ENCODE data around the gene ORAI3.

Gene ORAI3

GRCh38 chr16:30998852-30999761, 50.2 kb downstream of the ORAI3 start:
- peak; percentile 60 for DNase-seq (ENCODE audit: low read depth)
- H3K4me3 ChIP-seq (ENCODE audit: low read length), result no peak overlapping the region
- TF ChIP-seq, protein P1, sequence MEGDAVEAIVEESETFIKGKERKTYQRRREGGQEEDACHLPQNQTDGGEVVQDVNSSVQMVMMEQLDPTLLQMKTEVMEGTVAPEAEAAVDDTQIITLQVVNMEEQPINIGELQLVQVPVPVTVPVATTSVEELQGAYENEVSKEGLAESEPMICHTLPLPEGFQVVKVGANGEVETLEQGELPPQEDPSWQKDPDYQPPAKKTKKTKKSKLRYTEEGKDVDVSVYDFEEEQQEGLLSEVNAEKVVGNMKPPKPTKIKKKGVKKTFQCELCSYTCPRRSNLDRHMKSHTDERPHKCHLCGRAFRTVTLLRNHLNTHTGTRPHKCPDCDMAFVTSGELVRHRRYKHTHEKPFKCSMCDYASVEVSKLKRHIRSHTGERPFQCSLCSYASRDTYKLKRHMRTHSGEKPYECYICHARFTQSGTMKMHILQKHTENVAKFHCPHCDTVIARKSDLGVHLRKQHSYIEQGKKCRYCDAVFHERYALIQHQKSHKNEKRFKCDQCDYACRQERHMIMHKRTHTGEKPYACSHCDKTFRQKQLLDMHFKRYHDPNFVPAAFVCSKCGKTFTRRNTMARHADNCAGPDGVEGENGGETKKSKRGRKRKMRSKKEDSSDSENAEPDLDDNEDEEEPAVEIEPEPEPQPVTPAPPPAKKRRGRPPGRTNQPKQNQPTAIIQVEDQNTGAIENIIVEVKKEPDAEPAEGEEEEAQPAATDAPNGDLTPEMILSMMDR (conservative IDR thresholded peaks at IDR 0.05; ENCODE audit: low read length), result no peak

DNA sequence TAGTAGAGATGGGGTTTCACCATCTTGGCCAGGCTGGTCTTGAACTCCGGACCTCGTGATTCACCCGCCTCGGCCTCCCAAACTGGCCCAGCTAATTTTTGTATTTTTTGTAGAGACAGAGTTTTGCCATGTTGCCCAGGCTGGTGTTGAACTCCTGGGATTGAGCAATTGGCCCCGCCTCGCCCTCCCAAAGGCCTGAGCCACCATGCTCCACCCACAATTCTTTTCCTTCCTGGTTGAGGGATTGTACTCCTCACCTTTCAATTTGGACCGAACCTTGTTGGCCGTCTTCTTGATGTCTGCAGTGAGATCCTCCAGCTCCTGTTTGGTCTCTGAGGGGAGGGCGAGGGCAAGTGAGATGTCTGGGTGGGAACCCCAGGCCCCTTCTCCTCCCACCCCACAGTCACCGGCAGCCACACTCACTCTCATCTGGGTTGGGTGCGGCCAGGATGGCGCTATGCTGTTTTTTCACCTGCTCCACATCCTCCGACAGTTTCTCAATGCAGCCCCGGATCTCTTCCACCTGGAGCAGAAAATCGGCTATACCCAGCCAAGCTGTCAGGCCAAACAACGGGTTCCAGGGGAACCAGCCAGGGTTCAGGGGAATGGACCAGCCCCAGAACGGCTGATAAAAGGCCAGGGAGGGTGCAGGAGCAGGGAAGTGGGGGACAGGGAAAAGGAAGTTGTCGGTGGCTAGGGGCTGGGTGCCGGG, 52.0 kb downstream of the ORAI3 start:
- no peak overlapping the region for H3K4me3 ChIP-seq (ENCODE audit: low read length)
- DNase-seq (ENCODE audit: low read depth), result no peak
- TF ChIP-seq, protein P1 (conservative IDR thresholded peaks at IDR 0.05; ENCODE audit: low read length), result no peak

DNA sequence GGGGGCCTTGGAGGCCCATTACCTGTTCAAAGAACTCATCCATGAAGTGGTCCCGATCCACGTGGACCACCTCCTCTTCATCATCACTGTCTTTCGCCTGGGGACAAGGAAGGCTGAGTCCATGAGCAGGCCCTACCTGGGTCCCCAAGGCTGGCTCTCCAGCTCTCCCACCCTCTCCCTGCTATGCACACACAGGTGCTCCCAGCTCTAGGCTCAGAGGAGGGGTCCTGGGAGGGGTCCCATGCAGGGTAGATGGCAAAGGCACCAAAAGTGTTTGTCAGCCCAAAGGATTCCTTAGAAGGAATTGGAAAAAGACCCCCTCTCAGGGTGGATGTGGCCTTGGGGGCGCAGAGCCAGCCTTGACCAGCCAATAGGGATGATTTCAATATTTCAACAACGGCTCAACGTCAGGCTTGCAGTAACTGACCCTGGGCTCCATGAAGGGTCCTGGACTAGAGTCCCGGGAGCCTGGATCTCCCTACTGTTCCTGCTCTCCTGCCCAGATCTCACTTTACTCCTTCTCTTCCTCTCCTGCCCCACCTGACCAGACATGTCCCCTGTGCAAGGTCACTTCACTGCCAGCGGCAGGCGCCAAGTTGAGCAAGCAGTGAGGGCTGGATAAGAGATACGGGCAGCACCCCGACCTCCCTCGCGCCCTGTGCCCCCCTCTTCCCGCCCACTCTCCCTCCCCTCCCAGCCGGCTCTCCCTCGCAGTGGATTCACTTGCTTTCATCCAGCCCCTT, 52.8 kb downstream of the ORAI3 start:
- TF ChIP-seq, protein P1 (conservative IDR thresholded peaks at IDR 0.05; ENCODE audit: low read length), result no peak

DNA sequence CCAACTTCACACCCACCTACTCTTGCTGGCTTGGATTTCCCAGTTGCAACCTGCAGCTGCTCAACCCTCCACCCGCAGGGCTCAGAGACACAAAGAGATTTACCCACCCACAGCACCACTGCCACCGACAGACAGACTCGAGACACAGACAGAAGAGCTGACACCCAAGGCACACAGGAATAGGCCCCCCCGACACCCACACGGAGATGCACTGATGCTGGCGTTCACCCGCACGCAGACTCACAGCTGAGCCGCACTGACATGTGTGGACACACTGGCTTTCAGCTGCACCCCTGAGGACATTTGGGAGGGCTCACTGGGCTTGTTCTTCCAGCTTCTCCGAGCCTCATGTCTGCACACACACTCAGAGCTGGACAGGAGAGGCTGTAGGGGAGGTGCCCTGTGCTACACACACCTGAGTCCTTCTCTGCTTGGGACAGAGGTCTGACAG, 53.4 kb downstream of the ORAI3 start:
- TF ChIP-seq, protein P1 (conservative IDR thresholded peaks at IDR 0.05; ENCODE audit: low read length), result no peak
- no peak for DNase-seq (ENCODE audit: low read depth)

More for the DNA sequence above, 52.8 kb downstream of the ORAI3 start:
- H3K4me3 ChIP-seq (ENCODE audit: low read length), result no peak overlapping the region
- no peak for DNase-seq (ENCODE audit: low read depth)

DNA sequence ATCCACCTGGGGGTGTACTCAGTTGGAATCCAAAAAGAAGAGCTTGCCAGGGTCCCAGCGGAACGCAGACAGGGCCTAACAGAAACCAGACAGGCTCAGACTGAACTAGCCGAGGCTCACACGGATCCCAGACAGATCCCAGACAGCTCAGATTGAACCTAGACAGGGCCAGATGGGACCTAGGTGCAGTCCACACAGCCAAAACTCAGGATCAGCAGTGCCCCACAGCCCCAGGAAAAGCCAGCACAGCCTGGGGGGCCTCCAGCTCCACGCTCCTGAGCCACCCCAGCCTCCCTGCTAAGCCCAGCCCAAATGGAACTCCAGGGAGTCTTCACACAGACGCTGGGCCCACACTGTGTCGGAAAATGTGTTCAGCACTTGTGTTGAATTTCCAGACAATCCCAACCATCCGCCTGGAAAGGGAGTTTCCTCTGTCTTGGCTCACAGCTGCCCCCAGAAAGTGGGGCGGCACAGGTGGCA, 54.0 kb downstream of the ORAI3 start:
- DNase-seq (ENCODE audit: low read depth), result no peak
- TF ChIP-seq, protein P1 (conservative IDR thresholded peaks at IDR 0.05; ENCODE audit: low read length), result no peak
- H3K4me3 ChIP-seq (ENCODE audit: low read length), result no peak overlapping the region

More for the DNA sequence above, 53.4 kb downstream of the ORAI3 start:
- no peak overlapping the region for H3K4me3 ChIP-seq (ENCODE audit: low read length)

DNA sequence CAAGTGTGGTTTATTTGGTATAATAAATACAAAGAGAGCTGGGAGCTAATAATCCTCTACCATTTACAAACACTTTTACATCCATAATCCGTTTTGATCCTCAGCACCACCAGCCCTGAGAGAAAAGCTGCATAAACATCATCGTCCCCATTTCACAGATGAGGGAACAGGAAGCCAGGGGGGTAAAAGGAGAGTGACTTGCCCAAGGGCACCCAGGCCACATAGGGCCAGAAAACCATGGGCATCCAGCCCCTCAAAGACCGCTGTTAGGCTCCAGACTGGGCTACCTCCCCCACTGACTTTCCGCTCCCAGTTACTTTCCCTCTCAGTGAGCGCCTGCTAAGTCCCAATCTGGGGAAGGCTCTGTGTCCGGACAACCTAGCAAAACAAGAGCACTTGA, 54.9 kb downstream of the ORAI3 start:
- TF ChIP-seq, protein P1 (conservative IDR thresholded peaks at IDR 0.05; ENCODE audit: low read length), result no peak
- no peak for DNase-seq (ENCODE audit: low read depth)
- H3K4me3 ChIP-seq (ENCODE audit: low read length), result no peak overlapping the region

Data from AG10803 (cell line).